ENCODE data around the gene RPL38.

GRCh38 chr17:74179576-74179975 lies 23.9 kb upstream of the RPL38 start:
- TF ChIP-seq CREB5 (CRISPR knock-in tag; IDR thresholded peaks at IDR 0.05; ENCODE audit: low read depth) (no peak), ZNF70 (CRISPR knock-in tag; IDR thresholded peaks at IDR 0.05) (no peak), ARNTL (CRISPR knock-in tag; IDR thresholded peaks at IDR 0.05; ENCODE audit: borderline replicate concordance, low read depth) (no peak), RARB (CRISPR knock-in tag; IDR thresholded peaks at IDR 0.05) (no peak), PATZ1 (CRISPR knock-in tag; IDR thresholded peaks at IDR 0.05; ENCODE audit: borderline replicate concordance) (no peak), TOX (CRISPR knock-in tag; IDR thresholded peaks at IDR 0.05; ENCODE audit: borderline replicate concordance) (no peak), ZC3H10 (CRISPR knock-in tag; IDR thresholded peaks at IDR 0.05) (no peak), ZNF8 (CRISPR knock-in tag; IDR thresholded peaks at IDR 0.05) (no peak), ZNF565 (CRISPR knock-in tag; conservative IDR thresholded peaks at IDR 0.05; ENCODE audit: low read depth) (no peak)

Measured in SK-N-SH treated with all-trans-retinoic acid at 6 μM for 48 hours (cell line).